Measurements from ENCODE around the gene FARP1. TPM values are rescaled to one million over a fixed set of nuclear protein-coding genes. Genes with fewer than 3 reads are reported as not detected.
A peak's percentile ranks its signal among the peaks of the same experiment; 100 is the strongest.

Gene FARP1
- total RNA-seq, 4 donors from 2014 or later = 13.7 to 38.9 (median 30.2) TPM

- DNase-seq (ENCODE audit: low spot score) (no peak), ATAC-seq (ENCODE audit: low FRiP score) (no peak)
- TF ChIP-seq CTCF (IDR thresholded peaks at IDR 0.05) = no peak
These were observed 300.4 kb downstream of the FARP1 start for GRCh38 chr13:98443329-98443728.

GRCh38 chr13:98443800-98444325 lies 301.0 kb downstream of the FARP1 start:
- TF ChIP-seq CTCF (IDR thresholded peaks at IDR 0.05) = no peak
- DNase-seq (ENCODE audit: low spot score) (no peak), ATAC-seq (ENCODE audit: low FRiP score) (no peak)

GRCh38 chr13:98444381-98444780 lies 301.5 kb downstream of the FARP1 start:
- ATAC-seq (ENCODE audit: low FRiP score) = no peak
- DNase-seq (ENCODE audit: low spot score) = no peak
- no peak for TF ChIP-seq CTCF (IDR thresholded peaks at IDR 0.05)

- TF ChIP-seq CTCF (IDR thresholded peaks at IDR 0.05) = peak in 1 of 3 donors; percentile 94
- ATAC-seq (ENCODE audit: low FRiP score) = peak; percentile 81
- peak; percentile 75 for DNase-seq (ENCODE audit: low spot score)
These were observed 302.7 kb downstream of the FARP1 start for GRCh38 chr13:98445340-98446233.

- no peak for ATAC-seq (ENCODE audit: low FRiP score)
- DNase-seq (ENCODE audit: low spot score) = no peak
- no peak for TF ChIP-seq CTCF (IDR thresholded peaks at IDR 0.05)
These were observed 303.3 kb downstream of the FARP1 start for GRCh38 chr13:98446234-98446621.

GRCh38 chr13:98447130-98447529 lies 304.2 kb downstream of the FARP1 start:
- no peak for TF ChIP-seq CTCF (IDR thresholded peaks at IDR 0.05)
- ATAC-seq (ENCODE audit: low FRiP score) (no peak), DNase-seq (ENCODE audit: low spot score) (no peak)

Measured in omental fat pad (tissue), 4 donors.